ENCODE data around the gene CLEC2B.

CLEC2B gene

DNA sequence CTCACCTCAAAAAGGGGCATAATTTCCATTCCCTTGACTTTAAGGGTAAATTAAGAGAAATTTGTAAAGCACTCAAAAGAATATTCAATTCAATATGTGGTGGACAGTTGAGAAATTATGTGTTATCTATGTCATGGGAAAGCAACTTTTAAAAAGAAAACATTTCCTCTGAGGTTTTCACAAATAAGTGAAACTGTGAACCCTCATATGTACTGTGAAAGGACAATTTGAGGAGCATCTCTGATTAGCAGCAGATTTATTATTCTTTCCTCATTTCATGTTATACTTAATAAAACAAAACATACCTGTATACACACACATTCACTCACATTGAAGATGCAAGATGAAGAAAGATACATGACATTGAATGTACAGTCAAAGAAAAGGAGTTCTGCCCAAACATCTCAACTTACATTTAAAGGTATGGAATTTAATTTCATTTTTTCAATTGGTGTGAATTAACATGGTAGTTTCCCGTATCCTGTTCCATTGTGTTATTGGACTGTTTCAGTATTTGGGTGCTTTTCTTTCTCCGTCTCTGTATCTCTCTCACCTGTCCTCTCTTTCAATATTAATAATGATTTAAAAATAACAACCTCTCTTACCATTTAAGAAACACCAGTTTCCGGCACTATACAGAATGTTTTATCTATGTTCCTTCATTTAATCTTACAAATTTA lies 41.8 kb downstream of the CLEC2B start, which contains the start of gene KLRF1:
Gene KLRF1 (plus strand): TSS at position 273 of the 680 bp plus-strand sequence. CDS start 64 bp downstream, at position 337.
- H3K4ac ChIP-seq (ENCODE audit: low read length), result no peak within 1 kb of the TSS
- H2BK120ac ChIP-seq (ENCODE audit: low read depth, low read length), result no peak within 1 kb of the TSS
- no peak within 1 kb of the TSS for H3K23ac ChIP-seq (ENCODE audit: low read depth, low read length, poor library complexity)
- H3K27me3 ChIP-seq (ENCODE audit: control insufficient read depth in 3 of 3, insufficient read depth in 3 of 3, low read depth in 1 of 3, low read length in 3 of 3), result no peaks in the 10 kb centered on the region
- WGBS, 2 donors (ENCODE audit: extremely low coverage in 2 of 2, insufficient read length in 2 of 2, insufficient replicate concordance in 1 of 2), result no CpG with 5 or more reads among the region's 3 CpGs
- no peak within 1 kb of the TSS for H2BK12ac ChIP-seq (ENCODE audit: low read length)
- no peak within 1 kb of the TSS for H2BK15ac ChIP-seq (ENCODE audit: low read length)
- no peak within 1 kb of the TSS for H2BK5ac ChIP-seq (ENCODE audit: low read length)
- H4K91ac ChIP-seq (ENCODE audit: low read depth, low read length, poor library complexity), result no peak within 1 kb of the TSS
- no peaks in the 10 kb centered on the region for H3K4me1 ChIP-seq (ENCODE audit: control insufficient read depth in 2 of 2, insufficient read depth in 1 of 2, low read depth in 1 of 2, low read length in 2 of 2)
- H2AK5ac ChIP-seq (ENCODE audit: low read depth, low read length), result no peak within 1 kb of the TSS
- no peak within 1 kb of the TSS for H3K4me3 ChIP-seq (ENCODE audit: low read length in 2 of 2)
- no peak within 1 kb of the TSS for H3K4me2 ChIP-seq (ENCODE audit: insufficient read depth, low read length, poor library complexity, severe bottlenecking)
- H4K8ac ChIP-seq (ENCODE audit: low read depth, low read length), result no peak within 1 kb of the TSS
- no peaks in the 10 kb centered on the region for H3K36me3 ChIP-seq (replicated peaks in 1 of 2; ENCODE audit: control insufficient read depth in 2 of 2, insufficient read depth in 2 of 2, low read length in 2 of 2)
- H3K14ac ChIP-seq (ENCODE audit: low read length), result no peak within 1 kb of the TSS
- H3K9me3 ChIP-seq (replicated peaks in 1 of 2; ENCODE audit: control insufficient read depth in 2 of 2, insufficient read depth in 1 of 2, low read depth in 1 of 2, low read length in 2 of 2), result no peaks in the 10 kb centered on the region
- H3K9ac ChIP-seq (ENCODE audit: low read depth, low read length, poor library complexity), result no peak within 1 kb of the TSS
- H2AFZ ChIP-seq (ENCODE audit: low read length), result no peak within 1 kb of the TSS
- no peak within 1 kb of the TSS for H3K18ac ChIP-seq (ENCODE audit: low read length)
- no peak within 1 kb of the TSS for H3K27ac ChIP-seq (replicated peaks; ENCODE audit: low read length)
- no peak for DNase-seq (ENCODE audit: low spot score)
- no peaks in the 10 kb centered on the region for H3K79me1 ChIP-seq (ENCODE audit: low read depth, low read length)

DNA sequence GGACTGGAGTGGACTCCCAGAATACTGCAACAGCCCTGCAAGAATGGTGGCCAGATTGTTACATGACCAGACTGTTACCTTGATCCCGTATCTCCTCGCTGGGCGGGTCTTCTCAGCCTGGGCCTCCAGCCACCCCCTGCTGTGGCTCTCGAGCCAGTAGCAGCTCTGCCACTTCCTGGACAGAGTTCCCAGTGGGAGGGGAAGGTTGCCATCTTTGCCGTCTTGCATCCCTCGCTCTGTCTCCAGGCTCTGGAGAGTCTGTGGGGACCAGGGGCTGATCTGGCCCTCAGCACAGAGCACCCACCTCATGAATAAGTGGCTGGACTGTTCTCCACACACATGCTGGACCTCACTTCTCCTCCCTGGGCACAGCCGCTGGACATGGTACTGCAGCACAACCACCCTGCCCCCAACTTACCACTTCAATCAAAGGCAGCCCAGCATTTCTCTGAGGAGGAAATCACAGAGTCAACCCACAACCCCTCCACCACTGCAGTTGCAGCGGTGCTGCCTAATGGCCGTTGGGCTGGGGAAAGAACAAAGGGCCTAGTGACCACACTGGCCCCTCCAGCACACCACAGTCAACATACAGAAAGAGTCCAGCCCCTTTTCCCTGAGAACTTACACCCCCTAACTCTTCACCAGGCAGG lies 48.7 kb downstream of the CLEC2B start:
- no CpG with 5 or more reads among the region's 9 CpGs for WGBS, 2 donors (ENCODE audit: extremely low coverage in 2 of 2, insufficient read length in 2 of 2, insufficient replicate concordance in 1 of 2)
- Histone ChIP-seq H3K18ac (ENCODE audit: low read length) (peak overlapping the region; percentile 46), H2AK5ac (ENCODE audit: low read depth, low read length) (no peak overlapping the region)

DNA sequence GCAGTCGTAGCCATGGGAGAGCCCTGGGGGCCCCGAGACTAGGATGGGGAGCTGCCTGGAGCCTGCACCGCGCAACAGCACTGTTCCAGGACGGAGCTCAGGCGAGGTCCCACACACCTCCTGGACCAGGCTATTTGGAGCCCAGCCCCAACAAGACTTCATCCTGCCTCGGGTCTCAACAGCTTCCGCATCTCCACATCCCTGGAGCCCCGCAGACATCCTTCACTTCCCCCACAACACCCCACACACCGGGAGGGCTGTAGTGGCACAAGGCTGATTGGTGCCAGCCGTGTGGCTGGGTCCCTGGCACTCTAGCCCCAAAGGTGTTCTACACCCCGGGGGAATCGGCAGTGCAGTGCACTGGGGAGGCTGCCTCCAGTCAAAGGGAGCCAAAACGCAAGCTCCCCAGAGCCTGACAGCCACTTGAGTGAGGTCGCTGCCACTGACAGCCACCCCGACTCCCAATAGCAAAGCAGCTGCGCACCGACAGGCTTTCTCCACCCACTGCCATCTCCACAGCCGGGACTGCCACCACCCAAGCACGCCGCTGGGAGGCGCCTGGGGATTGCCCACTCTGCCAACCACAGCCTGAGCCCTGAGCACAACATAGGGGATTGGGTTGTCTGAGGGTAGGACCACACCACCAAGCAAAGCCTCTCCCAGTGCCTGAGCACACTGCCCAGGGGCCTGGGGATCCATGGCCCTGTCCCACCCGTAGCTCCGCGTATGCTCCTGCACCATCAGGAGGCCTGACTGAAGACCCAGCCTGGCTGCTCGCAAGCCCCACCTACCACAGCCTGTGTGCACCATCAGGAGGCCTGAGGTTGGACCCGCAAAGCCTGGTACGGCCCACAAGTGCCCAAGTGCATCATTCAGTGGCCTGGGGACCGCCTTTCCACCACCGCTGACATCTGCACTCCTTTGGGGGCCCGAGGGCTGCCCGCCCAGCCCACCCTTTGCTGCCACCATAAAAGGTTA lies 55.0 kb downstream of the CLEC2B start:
- H3K79me1 ChIP-seq (ENCODE audit: low read depth, low read length), result no peaks in the 10 kb centered on the region
- H3K36me3 ChIP-seq (replicated peaks in 1 of 2; ENCODE audit: control insufficient read depth in 2 of 2, insufficient read depth in 2 of 2, low read length in 2 of 2), result no peaks in the 10 kb centered on the region
- H2BK5ac ChIP-seq (ENCODE audit: low read length), result no peak overlapping the region
- peak overlapping the region; percentile 25 for H3K23ac ChIP-seq (ENCODE audit: low read depth, low read length, poor library complexity)
- peak; percentile 40 for DNase-seq (ENCODE audit: low spot score)
- peak overlapping the region in 1 of 2 donors; percentile 37 for H3K4me3 ChIP-seq (ENCODE audit: low read length in 2 of 2)
- no peak overlapping the region for H2BK120ac ChIP-seq (ENCODE audit: low read depth, low read length)
- no peak overlapping the region for H4K91ac ChIP-seq (ENCODE audit: low read depth, low read length, poor library complexity)
- peak overlapping the region; percentile 51 for H3K18ac ChIP-seq (ENCODE audit: low read length)
- peak overlapping the region; percentile 36 for H3K9ac ChIP-seq (ENCODE audit: low read depth, low read length, poor library complexity)
- no peak overlapping the region for H2BK15ac ChIP-seq (ENCODE audit: low read length)
- no peaks in the 10 kb centered on the region for H3K9me3 ChIP-seq (replicated peaks in 1 of 2; ENCODE audit: control insufficient read depth in 2 of 2, insufficient read depth in 1 of 2, low read depth in 1 of 2, low read length in 2 of 2)
- H2BK12ac ChIP-seq (ENCODE audit: low read length), result no peak overlapping the region
- peak overlapping the region; percentile 25 for H3K14ac ChIP-seq (ENCODE audit: low read length)
- H3K4me1 ChIP-seq (ENCODE audit: control insufficient read depth in 2 of 2, insufficient read depth in 1 of 2, low read depth in 1 of 2, low read length in 2 of 2), result peaks cover 0 to 2% of the 10 kb centered on the region in 2 donors
- no peaks in the 10 kb centered on the region for H3K27me3 ChIP-seq (ENCODE audit: control insufficient read depth in 3 of 3, insufficient read depth in 3 of 3, low read depth in 1 of 3, low read length in 3 of 3)
- WGBS, 2 donors (ENCODE audit: extremely low coverage in 2 of 2, insufficient read length in 2 of 2, insufficient replicate concordance in 1 of 2), result no CpG with 5 or more reads among the region's 32 CpGs
- no peak overlapping the region for H4K8ac ChIP-seq (ENCODE audit: low read depth, low read length)
- no peak overlapping the region for H3K4ac ChIP-seq (ENCODE audit: low read length)
- peak overlapping the region; percentile 53 for H2AK5ac ChIP-seq (ENCODE audit: low read depth, low read length)
- H2AFZ ChIP-seq (ENCODE audit: low read length), result peak overlapping the region; percentile 18
- H3K4me2 ChIP-seq (ENCODE audit: insufficient read depth, low read length, poor library complexity, severe bottlenecking), result peak overlapping the region; percentile 73
- H3K27ac ChIP-seq (replicated peaks; ENCODE audit: low read length), result no peak overlapping the region

More for the DNA sequence above, 48.7 kb downstream of the CLEC2B start:
- Histone ChIP-seq H3K27me3 (ENCODE audit: control insufficient read depth in 3 of 3, insufficient read depth in 3 of 3, low read depth in 1 of 3, low read length in 3 of 3) (no peaks in the 10 kb centered on the region), H3K27ac (replicated peaks; ENCODE audit: low read length) (no peak overlapping the region), H3K9ac (ENCODE audit: low read depth, low read length, poor library complexity) (no peak overlapping the region), H3K23ac (ENCODE audit: low read depth, low read length, poor library complexity) (no peak overlapping the region), H3K14ac (ENCODE audit: low read length) (no peak overlapping the region), H3K4me1 (ENCODE audit: control insufficient read depth in 2 of 2, insufficient read depth in 1 of 2, low read depth in 1 of 2, low read length in 2 of 2) (no peaks in the 10 kb centered on the region), H3K36me3 (replicated peaks in 1 of 2; ENCODE audit: control insufficient read depth in 2 of 2, insufficient read depth in 2 of 2, low read length in 2 of 2) (no peaks in the 10 kb centered on the region), H2BK15ac (ENCODE audit: low read length) (no peak overlapping the region), H2BK12ac (ENCODE audit: low read length) (no peak overlapping the region), H3K4me2 (ENCODE audit: insufficient read depth, low read length, poor library complexity, severe bottlenecking) (no peak overlapping the region), H3K4ac (ENCODE audit: low read length) (no peak overlapping the region), H4K91ac (ENCODE audit: low read depth, low read length, poor library complexity) (no peak overlapping the region), H3K9me3 (replicated peaks in 1 of 2; ENCODE audit: control insufficient read depth in 2 of 2, insufficient read depth in 1 of 2, low read depth in 1 of 2, low read length in 2 of 2) (no peaks in the 10 kb centered on the region), H4K8ac (ENCODE audit: low read depth, low read length) (no peak overlapping the region), H2BK120ac (ENCODE audit: low read depth, low read length) (no peak overlapping the region), H2AFZ (ENCODE audit: low read length) (peak overlapping the region; percentile 8), H3K79me1 (ENCODE audit: low read depth, low read length) (no peaks in the 10 kb centered on the region), H2BK5ac (ENCODE audit: low read length) (no peak overlapping the region), H3K4me3 (ENCODE audit: low read length in 2 of 2) (no peak overlapping the region)
- DNase-seq (ENCODE audit: low spot score), result no peak

All from neuronal stem cell (in vitro differentiated cells).